ENCODE results near the gene WWOX.
"Not testable (repeated sequence)": the region's sequence is repeated elsewhere in the genome, so short reads cannot be mapped to it uniquely, and the experiment has no call there.

The WWOX gene

GRCh38 chr16:78099271-78100111 lies at the start of gene WWOX:
Gene WWOX, plus strand, starts transcription at chr16:78099654.
- TF ChIP-seq POLR2A (IDR thresholded peaks at IDR 0.05; ENCODE audit: low read length): peak; percentile 68
- TF ChIP-seq GATA1 (IDR thresholded peaks at IDR 0.05; ENCODE audit: low read depth, low read length): no peak
- peak; percentile 98 for DNase-seq

- no peak for TF ChIP-seq GATA1 (IDR thresholded peaks at IDR 0.05; ENCODE audit: low read depth, low read length)
- TF ChIP-seq POLR2A (IDR thresholded peaks at IDR 0.05; ENCODE audit: low read length): no peak
Observed at GRCh38 chr16:78050734-78051400, 48.6 kb upstream of the WWOX start.

GRCh38 chr16:78057803-78058564 lies 41.5 kb upstream of the WWOX start:
- DNase-seq: no peak
- TF ChIP-seq GATA1 (IDR thresholded peaks at IDR 0.05; ENCODE audit: low read depth, low read length) (no peak), POLR2A (IDR thresholded peaks at IDR 0.05; ENCODE audit: low read length) (no peak)

More at GRCh38 chr16:78050734-78051400, 48.6 kb upstream of the WWOX start:
- DNase-seq: peak in 1 of 2 experiments; percentile 5

- not testable (repeated sequence) for DNase-seq
Observed at GRCh38 chr16:78059806-78060205, 39.6 kb upstream of the WWOX start.

GRCh38 chr16:78060295-78060694 lies 39.2 kb upstream of the WWOX start:
- TF ChIP-seq GATA1 (IDR thresholded peaks at IDR 0.05; ENCODE audit: low read depth, low read length) (no peak), POLR2A (IDR thresholded peaks at IDR 0.05; ENCODE audit: low read length) (no peak)
- no peak for DNase-seq

- TF ChIP-seq POLR2A (IDR thresholded peaks at IDR 0.05; ENCODE audit: low read length) (no peak), GATA1 (IDR thresholded peaks at IDR 0.05; ENCODE audit: low read depth, low read length) (no peak)
Observed at GRCh38 chr16:78060809-78061208, 38.6 kb upstream of the WWOX start.

GRCh38 chr16:78065319-78065718 lies 34.1 kb upstream of the WWOX start:
- no peak for DNase-seq
- TF ChIP-seq GATA1 (IDR thresholded peaks at IDR 0.05; ENCODE audit: low read depth, low read length) (no peak), POLR2A (IDR thresholded peaks at IDR 0.05; ENCODE audit: low read length) (no peak)

More at GRCh38 chr16:78060809-78061208, 38.6 kb upstream of the WWOX start:
- no peak for DNase-seq

- TF ChIP-seq GATA1 (IDR thresholded peaks at IDR 0.05; ENCODE audit: low read depth, low read length) (no peak), POLR2A (IDR thresholded peaks at IDR 0.05; ENCODE audit: low read length) (no peak)
- no peak for DNase-seq
Observed at GRCh38 chr16:78069913-78070312, 29.5 kb upstream of the WWOX start.

- no peak for TF ChIP-seq GATA1 (IDR thresholded peaks at IDR 0.05; ENCODE audit: low read depth, low read length)
- no peak for TF ChIP-seq POLR2A (IDR thresholded peaks at IDR 0.05; ENCODE audit: low read length)
- no peak for DNase-seq
Observed at GRCh38 chr16:78072275-78072674, 27.2 kb upstream of the WWOX start.

GRCh38 chr16:78075800-78076199 lies 23.7 kb upstream of the WWOX start:
- TF ChIP-seq GATA1 (IDR thresholded peaks at IDR 0.05; ENCODE audit: low read depth, low read length) (no peak), POLR2A (IDR thresholded peaks at IDR 0.05; ENCODE audit: low read length) (no peak)
- DNase-seq: no peak

- no peak for DNase-seq
- TF ChIP-seq POLR2A (IDR thresholded peaks at IDR 0.05; ENCODE audit: low read length): no peak
- no peak for TF ChIP-seq GATA1 (IDR thresholded peaks at IDR 0.05; ENCODE audit: low read depth, low read length)
Observed at GRCh38 chr16:78081341-78081740, 18.1 kb upstream of the WWOX start.

- DNase-seq: peak in 1 of 2 experiments; percentile 30
- TF ChIP-seq GATA1 (IDR thresholded peaks at IDR 0.05; ENCODE audit: low read depth, low read length) (no peak), POLR2A (IDR thresholded peaks at IDR 0.05; ENCODE audit: low read length) (no peak)
Observed at GRCh38 chr16:78091419-78091818, 8.0 kb upstream of the WWOX start.

- TF ChIP-seq POLR2A (IDR thresholded peaks at IDR 0.05; ENCODE audit: low read length) (no peak), GATA1 (IDR thresholded peaks at IDR 0.05; ENCODE audit: low read depth, low read length) (no peak)
- DNase-seq: no peak
Observed at GRCh38 chr16:78092758-78093157, 6.7 kb upstream of the WWOX start.

- no peak for DNase-seq
Observed at GRCh38 chr16:78094166-78094565, 5.3 kb upstream of the WWOX start.

More at GRCh38 chr16:78094166-78094565, 5.3 kb upstream of the WWOX start:
- TF ChIP-seq GATA1 (IDR thresholded peaks at IDR 0.05; ENCODE audit: low read depth, low read length): no peak
- no peak for TF ChIP-seq POLR2A (IDR thresholded peaks at IDR 0.05; ENCODE audit: low read length)
